WTC11 (cell line): ENCODE results near the gene PITPNC1.
"Not testable (repeated sequence)": the region's sequence is repeated elsewhere in the genome, so short reads cannot be mapped to it uniquely, and the experiment has no call there.

Experiments
- AFF4 ChIP-seq: sonication (generic); formaldehyde crosslinking; IDR thresholded peaks from 2 replicates; pipeline ENCODE4 v1.8.1; 2023; ENCODE audit warnings: mild to moderate bottlenecking, missing genetic modification reagents, borderline replicate concordance
- CREB1 ChIP-seq: sonication (generic); formaldehyde crosslinking; IDR thresholded peaks from 2 replicates; pipeline ENCODE4 v1.8.0; 2023; ENCODE audit warnings: mild to moderate bottlenecking, missing genetic modification reagents
- CTCF ChIP-seq: fragments of 200-600 bp; IDR thresholded peaks from 2 replicates; pipeline ENCODE4 v1.8.0; 2022; ENCODE audit warnings: antibody characterized with exemption
- EMX1 ChIP-seq: fragments of 250-450 bp; sonication (Bioruptor Pico); IDR thresholded peaks from 2 replicates; pipeline ENCODE4 v1.8.0; 2021; ENCODE audit warnings: mild to moderate bottlenecking
- FOXK1 ChIP-seq: sonication (generic); formaldehyde crosslinking; IDR thresholded peaks from 2 replicates; pipeline ENCODE4 v1.8.0; 2022; ENCODE audit warnings: mild to moderate bottlenecking, moderate library complexity, missing genetic modification reagents
- FOXP1 ChIP-seq: sonication (generic); formaldehyde crosslinking; IDR thresholded peaks from 2 replicates; pipeline ENCODE4 v1.8.0; 2022; ENCODE audit warnings: missing genetic modification reagents, mild to moderate bottlenecking, moderate library complexity, borderline replicate concordance
- IRF1 ChIP-seq: sonication (generic); formaldehyde crosslinking; IDR thresholded peaks from 2 replicates; pipeline ENCODE4 v1.8.0; 2023; ENCODE audit warnings: missing genetic modification reagents
- IRF2 ChIP-seq: sonication (generic); formaldehyde crosslinking; IDR thresholded peaks from 2 replicates; pipeline ENCODE4 v1.8.0; 2022; ENCODE audit warnings: low read depth, missing genetic modification reagents, borderline replicate concordance
- MAX ChIP-seq: sonication (generic); formaldehyde crosslinking; IDR thresholded peaks from 2 replicates; pipeline ENCODE4 v1.8.0; 2022; ENCODE audit warnings: mild to moderate bottlenecking, missing genetic modification reagents
- NR1H2 ChIP-seq: sonication (generic); formaldehyde crosslinking; IDR thresholded peaks from 2 replicates; pipeline ENCODE4 v1.9.0; 2021; ENCODE audit warnings: mild to moderate bottlenecking, moderate library complexity, missing genetic modification reagents
- NR2C2 ChIP-seq: sonication (generic); formaldehyde crosslinking; IDR thresholded peaks from 2 replicates; pipeline ENCODE4 v1.8.0; 2022; ENCODE audit warnings: mild to moderate bottlenecking, missing genetic modification reagents
- TCF7 ChIP-seq: sonication (generic); formaldehyde crosslinking; IDR thresholded peaks from 2 replicates; pipeline ENCODE4 v1.8.0; 2022; ENCODE audit warnings: mild to moderate bottlenecking, low read depth, missing genetic modification reagents, moderate library complexity
- ZNF138 ChIP-seq: sonication (generic); formaldehyde crosslinking; conservative IDR thresholded peaks from 2 replicates; pipeline ENCODE4 v1.8.1; 2022; ENCODE audit warnings: mild to moderate bottlenecking, moderate library complexity, missing genetic modification reagents
- ZNF263 ChIP-seq: sonication (generic); formaldehyde crosslinking; IDR thresholded peaks from 2 replicates; pipeline ENCODE4 v1.8.1; 2022; ENCODE audit warnings: low read depth, mild to moderate bottlenecking, moderate library complexity, missing genetic modification reagents

- TF ChIP-seq ZNF263 (CRISPR knock-in tag); NR2C2 (CRISPR knock-in tag); FOXP1 (CRISPR knock-in tag); CTCF; IRF1 (CRISPR knock-in tag); AFF4 (CRISPR knock-in tag); NR1H2 (CRISPR knock-in tag); MAX; TCF7 (CRISPR knock-in tag); ZNF138 (CRISPR knock-in tag); IRF2; CREB1 (CRISPR knock-in tag); FOXK1 (CRISPR knock-in tag); EMX1 (CRISPR knock-in tag): not testable (repeated sequence)
Measured at GRCh38 chr17:67645195-67645594, 268.1 kb downstream of the PITPNC1 start.
